Uterus (tissue), 2 donors: Measurements from ENCODE around the gene JARID2.

Experiments used
- CTCF ChIP-seq, 4 experiments: fragments of 200-600 bp in 2 of 4; fragments of 450-650 bp in 2 of 4; sonication (generic) in 2 of 4; IDR thresholded peaks; one replicate each; pipeline ENCODE4 v1.5.1; 2016 to 2019; ENCODE audit warnings: antibody characterized with exemption in 4 of 4, mild to moderate bottlenecking in 2 of 4, moderate library complexity in 1 of 4
- POLR2A ChIP-seq, 2 donors: fragments of 450-650 bp; IDR thresholded peaks; one replicate each; pipeline ENCODE4 v1.6.1; 2016; ENCODE audit warnings: antibody characterized with exemption in 2 of 2, mild to moderate bottlenecking in 1 of 2, moderate library complexity in 1 of 2

GRCh38 chr6:15456422-15456821 is 210.6 kb downstream of the JARID2 start:
- TF ChIP-seq POLR2A (IDR thresholded peaks at IDR 0.05) (no peak), CTCF (IDR thresholded peaks at IDR 0.05) (no peak)
